HEK293 (cell line): ENCODE measurements around the gene DUSP18.

Experiments used
- GFI1B ChIP-seq: fragments of 450-650 bp; formaldehyde crosslinking; IDR thresholded peaks from 2 replicates; pipeline ENCODE4 v1.5.1; 2016; ENCODE audit warnings: missing biosample characterization, missing genetic modification characterization
- HOXC10 ChIP-seq: sonication (generic); formaldehyde crosslinking; IDR thresholded peaks from 2 replicates; pipeline ENCODE4 v1.8.1; 2023; ENCODE audit warnings: mild to moderate bottlenecking, missing genetic modification reagents
- HOXD13 ChIP-seq: sonication (generic); formaldehyde crosslinking; IDR thresholded peaks from 2 replicates; pipeline ENCODE4 v1.8.0; 2022; ENCODE audit warnings: missing genetic modification reagents, borderline replicate concordance
- KLF1 ChIP-seq: fragments of 450-650 bp; formaldehyde crosslinking; IDR thresholded peaks from 2 replicates; pipeline ENCODE4 v1.5.1; 2016; ENCODE audit warnings: missing biosample characterization, missing genetic modification characterization
- REPIN1 ChIP-seq: fragments of 450-650 bp; formaldehyde crosslinking; IDR thresholded peaks from 2 replicates; pipeline ENCODE4 v1.5.1; 2017; ENCODE audit warnings: missing biosample characterization, missing genetic modification characterization, low read depth
- SP2 ChIP-seq: fragments of 450-650 bp; formaldehyde crosslinking; IDR thresholded peaks from 2 replicates; pipeline ENCODE4 v1.5.1; 2016; ENCODE audit warnings: missing biosample characterization, missing genetic modification characterization
- SP3 ChIP-seq: fragments of 450-650 bp; formaldehyde crosslinking; IDR thresholded peaks from 2 replicates; pipeline ENCODE4 v1.5.1; 2016; ENCODE audit warnings: missing biosample characterization, missing genetic modification characterization
- TCF7L2 ChIP-seq: IDR thresholded peaks from 2 replicates; pipeline ENCODE4 v1.6.1; 2011; ENCODE audit warnings: low read depth, mild to moderate bottlenecking, inconsistent platforms, low read length, moderate library complexity, borderline replicate concordance
- TSHZ1 ChIP-seq: fragments of 450-650 bp; formaldehyde crosslinking; IDR thresholded peaks from 2 replicates; pipeline ENCODE4 v1.5.1; 2016; ENCODE audit warnings: missing biosample characterization, missing genetic modification characterization, borderline replicate concordance
- ZBTB1 ChIP-seq: fragments of 450-650 bp; formaldehyde crosslinking; IDR thresholded peaks from 2 replicates; pipeline ENCODE4 v1.5.1; 2016; ENCODE audit warnings: missing biosample characterization, missing genetic modification characterization
- ZBTB10 ChIP-seq: fragments of 450-650 bp; formaldehyde crosslinking; IDR thresholded peaks from 2 replicates; pipeline ENCODE4 v1.5.1; 2016; ENCODE audit warnings: missing biosample characterization, missing genetic modification characterization
- ZBTB17 ChIP-seq: fragments of 450-650 bp; formaldehyde crosslinking; IDR thresholded peaks from 2 replicates; pipeline ENCODE4 v1.5.1; 2016; ENCODE audit warnings: missing biosample characterization, missing genetic modification characterization
- ZBTB20 ChIP-seq: fragments of 450-650 bp; formaldehyde crosslinking; IDR thresholded peaks from 2 replicates; pipeline ENCODE4 v1.5.1; 2016; ENCODE audit warnings: missing biosample characterization, missing genetic modification characterization
- ZEB2 ChIP-seq: fragments of 450-650 bp; formaldehyde crosslinking; IDR thresholded peaks from 2 replicates; pipeline ENCODE4 v1.5.1; 2016; ENCODE audit warnings: missing biosample characterization, missing genetic modification characterization
- ZNF10 ChIP-seq: fragments of 450-650 bp; formaldehyde crosslinking; IDR thresholded peaks from 2 replicates; pipeline ENCODE4 v1.5.1; 2017; ENCODE audit warnings: missing biosample characterization, missing genetic modification characterization
- ZNF112 ChIP-seq: fragments of 450-650 bp; formaldehyde crosslinking; IDR thresholded peaks from 2 replicates; pipeline ENCODE4 v1.5.0; 2017; ENCODE audit warnings: missing biosample characterization, missing genetic modification characterization
- ZNF148 ChIP-seq: fragments of 450-650 bp; formaldehyde crosslinking; IDR thresholded peaks from 2 replicates; pipeline ENCODE4 v1.5.0; 2017; ENCODE audit warnings: missing biosample characterization, missing genetic modification characterization, borderline replicate concordance
- ZNF394 ChIP-seq: fragments of 450-650 bp; formaldehyde crosslinking; IDR thresholded peaks from 2 replicates; pipeline ENCODE4 v1.5.1; 2016; ENCODE audit warnings: missing biosample characterization, missing genetic modification characterization, mild to moderate bottlenecking, moderate library complexity, borderline replicate concordance
- ZNF544 ChIP-seq: fragments of 450-650 bp; formaldehyde crosslinking; IDR thresholded peaks from 2 replicates; pipeline ENCODE4 v1.5.0; 2017; ENCODE audit warnings: missing biosample characterization, missing genetic modification characterization
- ZNF558 ChIP-seq: fragments of 450-650 bp; formaldehyde crosslinking; IDR thresholded peaks from 2 replicates; pipeline ENCODE4 v1.5.1; 2016; ENCODE audit warnings: missing biosample characterization, missing genetic modification characterization
- ZNF561 ChIP-seq: fragments of 450-650 bp; IDR thresholded peaks from 2 replicates; pipeline ENCODE4 v1.5.1; 2018; ENCODE audit warnings: missing biosample characterization, missing genetic modification characterization, borderline replicate concordance
- ZNF624 ChIP-seq: fragments of 450-650 bp; formaldehyde crosslinking; IDR thresholded peaks from 2 replicates; pipeline ENCODE4 v1.5.1; 2017; ENCODE audit warnings: missing biosample characterization, missing genetic modification characterization
- ZNF777 ChIP-seq: fragments of 450-650 bp; formaldehyde crosslinking; IDR thresholded peaks from 2 replicates; pipeline ENCODE4 v1.5.1; 2017; ENCODE audit warnings: missing biosample characterization, missing genetic modification characterization, borderline replicate concordance
- ZNF837 ChIP-seq: fragments of 450-650 bp; formaldehyde crosslinking; IDR thresholded peaks from 2 replicates; pipeline ENCODE4 v1.5.1; 2016; ENCODE audit warnings: missing biosample characterization, missing genetic modification characterization
- ZSCAN18 ChIP-seq: fragments of 450-650 bp; formaldehyde crosslinking; IDR thresholded peaks from 2 replicates; pipeline ENCODE4 v1.5.1; 2016; ENCODE audit warnings: missing biosample characterization, missing genetic modification characterization
- ZSCAN30 ChIP-seq: fragments of 450-650 bp; IDR thresholded peaks from 2 replicates; pipeline ENCODE4 v1.5.1; 2018; ENCODE audit warnings: missing biosample characterization, mild to moderate bottlenecking, missing genetic modification characterization, moderate library complexity
- TF ChIP-seq, protein P1 (sequence below): fragments of 450-650 bp; formaldehyde crosslinking; IDR thresholded peaks from 2 replicates; pipeline ENCODE4 v1.5.1; 2017; ENCODE audit warnings: missing biosample characterization, mild to moderate bottlenecking, missing genetic modification characterization, moderate library complexity
- TF ChIP-seq, protein P2 (sequence below): fragments of 450-650 bp; formaldehyde crosslinking; IDR thresholded peaks from 2 replicates; pipeline ENCODE4 v1.5.1; 2016; ENCODE audit warnings: missing biosample characterization, missing genetic modification characterization, borderline replicate concordance

The DUSP18 gene

GRCh38 chr22:30694171-30694639, 26.5 kb upstream of the DUSP18 start (continued):
- no peak for TF ChIP-seq ZSCAN18 (tag by site-specific recombination)
- peak; percentile 68; the same call in 1 of the 2 replicates for TF ChIP-seq ZNF561 (tag by site-specific recombination)
- TF ChIP-seq ZNF777, result no peak
- TF ChIP-seq TCF7L2, result no peak
- TF ChIP-seq ZBTB20 (tag by site-specific recombination), result no peak; the same call in 1 of the 2 replicates
- TF ChIP-seq ZNF394 (tag by site-specific recombination), result no peak
- TF ChIP-seq REPIN1 (tag by site-specific recombination), result no peak
- TF ChIP-seq, protein P1, sequence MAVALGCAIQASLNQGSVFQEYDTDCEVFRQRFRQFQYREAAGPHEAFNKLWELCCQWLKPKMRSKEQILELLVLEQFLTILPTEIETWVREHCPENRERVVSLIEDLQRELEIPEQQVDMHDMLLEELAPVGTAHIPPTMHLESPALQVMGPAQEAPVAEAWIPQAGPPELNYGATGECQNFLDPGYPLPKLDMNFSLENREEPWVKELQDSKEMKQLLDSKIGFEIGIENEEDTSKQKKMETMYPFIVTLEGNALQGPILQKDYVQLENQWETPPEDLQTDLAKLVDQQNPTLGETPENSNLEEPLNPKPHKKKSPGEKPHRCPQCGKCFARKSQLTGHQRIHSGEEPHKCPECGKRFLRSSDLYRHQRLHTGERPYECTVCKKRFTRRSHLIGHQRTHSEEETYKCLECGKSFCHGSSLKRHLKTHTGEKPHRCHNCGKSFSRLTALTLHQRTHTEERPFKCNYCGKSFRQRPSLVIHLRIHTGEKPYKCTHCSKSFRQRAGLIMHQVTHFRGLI, result no peak
- peak; percentile 53 for TF ChIP-seq ZBTB17 (tag by site-specific recombination)
- peak; percentile 93 for TF ChIP-seq ZBTB10 (tag by site-specific recombination)
- no peak for TF ChIP-seq HOXC10 (CRISPR knock-in tag)
- TF ChIP-seq KLF1 (tag by site-specific recombination), result no peak
- TF ChIP-seq GFI1B (tag by site-specific recombination), result no peak
- TF ChIP-seq, protein P2, sequence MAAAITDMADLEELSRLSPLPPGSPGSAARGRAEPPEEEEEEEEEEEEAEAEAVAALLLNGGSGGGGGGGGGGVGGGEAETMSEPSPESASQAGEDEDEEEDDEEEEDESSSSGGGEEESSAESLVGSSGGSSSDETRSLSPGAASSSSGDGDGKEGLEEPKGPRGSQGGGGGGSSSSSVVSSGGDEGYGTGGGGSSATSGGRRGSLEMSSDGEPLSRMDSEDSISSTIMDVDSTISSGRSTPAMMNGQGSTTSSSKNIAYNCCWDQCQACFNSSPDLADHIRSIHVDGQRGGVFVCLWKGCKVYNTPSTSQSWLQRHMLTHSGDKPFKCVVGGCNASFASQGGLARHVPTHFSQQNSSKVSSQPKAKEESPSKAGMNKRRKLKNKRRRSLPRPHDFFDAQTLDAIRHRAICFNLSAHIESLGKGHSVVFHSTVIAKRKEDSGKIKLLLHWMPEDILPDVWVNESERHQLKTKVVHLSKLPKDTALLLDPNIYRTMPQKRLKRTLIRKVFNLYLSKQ (tag by site-specific recombination), result no peak
- peak; percentile 84; the same call in 1 of the 2 replicates for TF ChIP-seq ZSCAN30 (tag by site-specific recombination)
- TF ChIP-seq ZNF148 (tag by site-specific recombination), result no peak
- TF ChIP-seq ZNF837, result no peak
- TF ChIP-seq ZNF624 (tag by site-specific recombination), result no peak
- TF ChIP-seq ZNF558 (tag by site-specific recombination), result no peak
- TF ChIP-seq ZEB2, result peak; percentile 91
- no peak for TF ChIP-seq ZNF544 (tag by site-specific recombination)
- peak; percentile 37 for TF ChIP-seq SP2 (tag by site-specific recombination)
- no peak for TF ChIP-seq TSHZ1
- no peak for TF ChIP-seq ZNF112 (tag by site-specific recombination)
- TF ChIP-seq ZNF10 (tag by site-specific recombination), result no peak
- peak; percentile 69 for TF ChIP-seq SP3 (tag by site-specific recombination)
- TF ChIP-seq ZBTB1, result peak; percentile 62; the same call in 1 of the 2 replicates
- no peak for TF ChIP-seq HOXD13
